ENCODE measurements around the gene MEX3D.
"Not testable (repeated sequence)": the region's sequence is repeated elsewhere in the genome, so short reads cannot be mapped to it uniquely, and the experiment has no call there.

MEX3D gene

GRCh38 chr19:1538978-1539377 lies 29.1 kb downstream of the MEX3D start:
- DNase-seq (ENCODE audit: low spot score): no peak
- TF ChIP-seq, protein P1, sequence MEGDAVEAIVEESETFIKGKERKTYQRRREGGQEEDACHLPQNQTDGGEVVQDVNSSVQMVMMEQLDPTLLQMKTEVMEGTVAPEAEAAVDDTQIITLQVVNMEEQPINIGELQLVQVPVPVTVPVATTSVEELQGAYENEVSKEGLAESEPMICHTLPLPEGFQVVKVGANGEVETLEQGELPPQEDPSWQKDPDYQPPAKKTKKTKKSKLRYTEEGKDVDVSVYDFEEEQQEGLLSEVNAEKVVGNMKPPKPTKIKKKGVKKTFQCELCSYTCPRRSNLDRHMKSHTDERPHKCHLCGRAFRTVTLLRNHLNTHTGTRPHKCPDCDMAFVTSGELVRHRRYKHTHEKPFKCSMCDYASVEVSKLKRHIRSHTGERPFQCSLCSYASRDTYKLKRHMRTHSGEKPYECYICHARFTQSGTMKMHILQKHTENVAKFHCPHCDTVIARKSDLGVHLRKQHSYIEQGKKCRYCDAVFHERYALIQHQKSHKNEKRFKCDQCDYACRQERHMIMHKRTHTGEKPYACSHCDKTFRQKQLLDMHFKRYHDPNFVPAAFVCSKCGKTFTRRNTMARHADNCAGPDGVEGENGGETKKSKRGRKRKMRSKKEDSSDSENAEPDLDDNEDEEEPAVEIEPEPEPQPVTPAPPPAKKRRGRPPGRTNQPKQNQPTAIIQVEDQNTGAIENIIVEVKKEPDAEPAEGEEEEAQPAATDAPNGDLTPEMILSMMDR (IDR thresholded peaks at IDR 0.05; ENCODE audit: poor library complexity, severe bottlenecking): no peak
- Histone ChIP-seq H3K27ac (ENCODE audit: poor library complexity, severe bottlenecking) (no peak overlapping the region), H3K9me3 (ENCODE audit: severe bottlenecking) (no peaks in the 10 kb centered on the region), H3K27me3 (ENCODE audit: insufficient read depth, poor library complexity, severe bottlenecking) (no peaks in the 10 kb centered on the region), H3K36me3 (ENCODE audit: low read depth) (no peaks in the 10 kb centered on the region), H3K4me3 (ENCODE audit: severe bottlenecking) (no peak overlapping the region), H3K4me1 (ENCODE audit: insufficient read depth, poor library complexity, severe bottlenecking) (no peaks in the 10 kb centered on the region)
- no peak for ATAC-seq (ENCODE audit: low read depth)

DNA sequence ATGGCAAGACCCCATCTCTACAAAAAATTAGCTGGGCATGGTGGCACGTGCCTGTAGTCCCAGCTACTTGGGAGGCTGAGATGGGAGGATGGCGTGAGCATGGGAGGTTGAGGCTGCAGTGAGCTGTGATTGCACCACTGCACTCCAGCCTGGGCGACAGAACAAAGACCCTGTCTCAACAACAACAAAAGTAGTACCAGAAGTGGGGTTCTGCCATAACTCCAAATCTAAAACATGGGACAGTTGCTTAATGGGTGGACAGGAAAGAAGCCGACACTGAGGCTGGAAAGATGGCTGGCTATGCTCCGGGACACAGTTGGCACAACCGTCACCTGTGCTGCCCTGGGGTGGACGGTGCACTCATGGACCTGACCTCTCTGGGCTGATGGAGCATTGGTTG lies 32.4 kb downstream of the MEX3D start:
- H3K36me3 ChIP-seq (ENCODE audit: low read depth); DNase-seq (ENCODE audit: low spot score); H3K27me3 ChIP-seq (ENCODE audit: insufficient read depth, poor library complexity, severe bottlenecking); ATAC-seq (ENCODE audit: low read depth); H3K9me3 ChIP-seq (ENCODE audit: severe bottlenecking); H3K4me1 ChIP-seq (ENCODE audit: insufficient read depth, poor library complexity, severe bottlenecking); H3K4me3 ChIP-seq (ENCODE audit: severe bottlenecking); H3K27ac ChIP-seq (ENCODE audit: poor library complexity, severe bottlenecking): not testable (repeated sequence)

DNA sequence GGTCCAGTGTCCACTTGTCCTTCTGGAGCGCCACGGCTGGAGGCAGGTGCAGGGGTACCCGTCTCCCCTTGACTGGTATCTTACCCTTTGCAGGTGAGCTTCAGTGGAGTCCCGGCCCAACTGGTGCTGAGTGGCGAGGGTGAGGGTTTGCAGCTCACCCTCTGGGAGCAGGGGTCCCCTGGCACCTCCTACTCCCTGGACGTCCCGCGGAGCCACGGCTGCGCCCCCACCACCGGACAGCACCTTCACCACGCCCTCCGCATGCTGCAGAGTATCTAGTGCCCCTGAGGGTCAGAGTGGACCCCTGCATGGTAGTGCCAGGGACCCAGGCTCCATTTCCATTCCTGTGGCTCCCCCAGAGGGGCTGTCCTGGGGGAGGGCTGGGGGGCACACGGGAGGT lies 33.2 kb downstream of the MEX3D start:
- H3K4me3 ChIP-seq (ENCODE audit: severe bottlenecking): no peak overlapping the region

GRCh38 chr19:1533510-1534150 lies 34.5 kb downstream of the MEX3D start:
- DNase-seq (ENCODE audit: low spot score): no peak
- Histone ChIP-seq H3K9me3 (ENCODE audit: severe bottlenecking) (no peaks in the 10 kb centered on the region), H3K27ac (ENCODE audit: poor library complexity, severe bottlenecking) (no peak overlapping the region), H3K36me3 (ENCODE audit: low read depth) (no peaks in the 10 kb centered on the region), H3K27me3 (ENCODE audit: insufficient read depth, poor library complexity, severe bottlenecking) (no peaks in the 10 kb centered on the region), H3K4me1 (ENCODE audit: insufficient read depth, poor library complexity, severe bottlenecking) (no peaks in the 10 kb centered on the region), H3K4me3 (ENCODE audit: severe bottlenecking) (no peak overlapping the region)
- no peak for ATAC-seq (ENCODE audit: low read depth)
- TF ChIP-seq, protein P1 (IDR thresholded peaks at IDR 0.05; ENCODE audit: poor library complexity, severe bottlenecking): no peak

More for the DNA sequence above, 33.2 kb downstream of the MEX3D start:
- H3K4me1 ChIP-seq (ENCODE audit: insufficient read depth, poor library complexity, severe bottlenecking): no peaks in the 10 kb centered on the region
- DNase-seq (ENCODE audit: low spot score): no peak
- no peak for ATAC-seq (ENCODE audit: low read depth)
- no peak overlapping the region for H3K27ac ChIP-seq (ENCODE audit: poor library complexity, severe bottlenecking)
- no peaks in the 10 kb centered on the region for H3K36me3 ChIP-seq (ENCODE audit: low read depth)
- no peaks in the 10 kb centered on the region for H3K27me3 ChIP-seq (ENCODE audit: insufficient read depth, poor library complexity, severe bottlenecking)
- TF ChIP-seq, protein P1 (IDR thresholded peaks at IDR 0.05; ENCODE audit: poor library complexity, severe bottlenecking): no peak
- no peaks in the 10 kb centered on the region for H3K9me3 ChIP-seq (ENCODE audit: severe bottlenecking)

- Histone ChIP-seq H3K4me3 (ENCODE audit: severe bottlenecking) (no peak overlapping the region), H3K9me3 (ENCODE audit: severe bottlenecking) (no peaks in the 10 kb centered on the region), H3K4me1 (ENCODE audit: insufficient read depth, poor library complexity, severe bottlenecking) (no peaks in the 10 kb centered on the region), H3K36me3 (ENCODE audit: low read depth) (no peaks in the 10 kb centered on the region), H3K27ac (ENCODE audit: poor library complexity, severe bottlenecking) (no peak overlapping the region), H3K27me3 (ENCODE audit: insufficient read depth, poor library complexity, severe bottlenecking) (no peaks in the 10 kb centered on the region)
- DNase-seq (ENCODE audit: low spot score): no peak
- ATAC-seq (ENCODE audit: low read depth): no peak
- TF ChIP-seq, protein P1 (IDR thresholded peaks at IDR 0.05; ENCODE audit: poor library complexity, severe bottlenecking): no peak
These were observed 36.1 kb downstream of the MEX3D start for GRCh38 chr19:1532003-1532402.
